Peyer's patch (tissue), 4 donors: ENCODE results near the gene SERPINA4.

ENCODE experiments used
- POLR2A ChIP-seq, 2 donors: fragments of 450-650 bp; IDR thresholded peaks; one replicate each; pipeline ENCODE4 v1.5.1; 2017; ENCODE audit warnings: antibody characterized with exemption in 2 of 2, mild to moderate bottlenecking in 2 of 2, moderate library complexity in 2 of 2
- TF ChIP-seq, protein P1 (sequence below), 6 experiments: fragments of 450-650 bp in 4 of 6; fragments of 200-600 bp in 2 of 6; sonication (generic) in 1 of 6; IDR thresholded peaks; one replicate each; pipeline ENCODE4 v1.5.1; 2017 to 2019; ENCODE audit warnings: antibody characterized with exemption in 6 of 6, mild to moderate bottlenecking in 3 of 6, moderate library complexity in 1 of 6

DNA sequence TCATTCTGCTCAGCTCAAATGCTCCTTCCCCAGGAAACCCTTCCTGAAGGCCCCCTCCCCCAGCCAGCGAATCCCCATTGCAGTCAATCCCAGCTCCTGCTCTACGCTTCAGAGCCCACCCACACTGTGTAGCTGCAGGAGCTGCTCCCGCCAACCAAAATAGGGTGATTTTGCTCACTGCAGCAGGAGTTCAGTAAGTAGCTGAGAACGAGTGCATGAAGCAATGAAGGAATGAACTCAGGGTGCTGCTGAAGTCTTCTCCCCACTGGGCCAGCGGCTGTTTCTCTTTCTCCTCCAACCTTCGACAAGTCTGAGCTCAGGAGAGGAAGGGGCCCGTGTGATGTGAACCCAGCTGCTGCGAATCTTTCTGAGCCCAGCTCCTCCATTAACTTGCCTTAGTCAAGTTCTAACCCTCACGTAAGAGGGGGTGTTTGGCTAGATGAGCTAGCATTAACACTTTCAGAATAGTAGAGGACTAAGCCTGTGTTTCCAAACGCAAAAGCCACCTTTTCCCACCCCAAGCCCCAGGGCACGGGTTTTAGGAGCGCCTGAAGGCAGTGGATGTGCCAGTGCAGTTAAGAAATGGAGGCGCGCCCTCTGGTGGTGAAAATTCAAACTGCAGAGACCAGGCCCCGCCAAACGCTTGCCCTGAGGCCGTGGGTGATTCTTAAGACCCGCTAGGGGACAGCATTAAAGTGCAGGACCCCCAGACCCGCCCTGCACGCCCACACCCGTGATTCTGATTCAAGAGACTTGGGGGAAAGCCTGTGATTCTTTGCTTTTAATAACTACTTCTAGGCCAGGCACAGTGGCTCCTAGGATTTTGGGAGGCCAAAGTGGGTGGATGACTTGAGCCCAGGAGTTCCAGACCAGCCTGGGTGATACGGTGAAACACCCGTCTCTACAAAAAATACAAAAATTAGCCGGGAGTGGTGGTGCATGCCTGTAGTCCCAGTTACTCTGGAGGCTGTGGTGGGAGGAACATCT, 11.9 kb upstream of the SERPINA4 start:
- TF ChIP-seq POLR2A (IDR thresholded peaks at IDR 0.05): no peak
- TF ChIP-seq, protein P1, sequence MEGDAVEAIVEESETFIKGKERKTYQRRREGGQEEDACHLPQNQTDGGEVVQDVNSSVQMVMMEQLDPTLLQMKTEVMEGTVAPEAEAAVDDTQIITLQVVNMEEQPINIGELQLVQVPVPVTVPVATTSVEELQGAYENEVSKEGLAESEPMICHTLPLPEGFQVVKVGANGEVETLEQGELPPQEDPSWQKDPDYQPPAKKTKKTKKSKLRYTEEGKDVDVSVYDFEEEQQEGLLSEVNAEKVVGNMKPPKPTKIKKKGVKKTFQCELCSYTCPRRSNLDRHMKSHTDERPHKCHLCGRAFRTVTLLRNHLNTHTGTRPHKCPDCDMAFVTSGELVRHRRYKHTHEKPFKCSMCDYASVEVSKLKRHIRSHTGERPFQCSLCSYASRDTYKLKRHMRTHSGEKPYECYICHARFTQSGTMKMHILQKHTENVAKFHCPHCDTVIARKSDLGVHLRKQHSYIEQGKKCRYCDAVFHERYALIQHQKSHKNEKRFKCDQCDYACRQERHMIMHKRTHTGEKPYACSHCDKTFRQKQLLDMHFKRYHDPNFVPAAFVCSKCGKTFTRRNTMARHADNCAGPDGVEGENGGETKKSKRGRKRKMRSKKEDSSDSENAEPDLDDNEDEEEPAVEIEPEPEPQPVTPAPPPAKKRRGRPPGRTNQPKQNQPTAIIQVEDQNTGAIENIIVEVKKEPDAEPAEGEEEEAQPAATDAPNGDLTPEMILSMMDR (IDR thresholded peaks at IDR 0.05): peak; percentile 20 to 72 (median 64)
